Neural cell (in vitro differentiated cells): ENCODE measurements around the gene PNPLA1. TPM values are rescaled to one million over a fixed set of nuclear protein-coding genes. Genes with fewer than 3 reads are reported as not detected.

ENCODE experiments used
- H2AFZ ChIP-seq: fragments of 200-600, 300-800 bp; sonication (generic), shearing (Covaris generic); 2 replicates; pipeline ENCODE4 v1.6.0; 2014; ENCODE audit warnings: low read depth, mild to moderate bottlenecking, antibody characterized with exemption, low read length, moderate library complexity
- H3F3A ChIP-seq: fragments of 200-600 bp; shearing (Covaris generic); 2 replicates; pipeline ENCODE4 v1.6.1; 2016; ENCODE audit warnings: mild to moderate bottlenecking, moderate library complexity, mixed read lengths, antibody characterized with exemption, low read length; ENCODE audit not compliant: insufficient read depth, poor library complexity, severe bottlenecking
- H3K27ac ChIP-seq: fragments of 200-600, 300-800 bp; sonication (generic), shearing (Covaris generic); 2 replicates; pipeline ENCODE4 v1.5.1; 2014; ENCODE audit warnings: mild to moderate bottlenecking, low read length, moderate library complexity
- H3K27me3 ChIP-seq: fragments of 300-800, 200-600 bp; sonication (generic), shearing (Covaris generic); 2 replicates; pipeline ENCODE4 v1.6.0; 2014; ENCODE audit warnings: mild to moderate bottlenecking, low read depth, low read length, moderate library complexity; ENCODE audit not compliant: insufficient read depth
- H3K36me3 ChIP-seq: fragments of 300-800, 200-600 bp; sonication (generic), shearing (Covaris generic); 2 replicates; pipeline ENCODE4 v1.5.1; 2014; ENCODE audit warnings: mild to moderate bottlenecking, antibody characterized with exemption, low read length, moderate library complexity; ENCODE audit not compliant: insufficient read depth
- H3K4me2 ChIP-seq: fragments of 300-800, 200-600 bp; sonication (generic), shearing (Covaris generic); 2 replicates; pipeline ENCODE4 v1.6.0; 2014; ENCODE audit warnings: mild to moderate bottlenecking, low read length
- H3K4me3 ChIP-seq: fragments of 300-800, 200-600 bp; sonication (generic), shearing (Covaris generic); 2 replicates; pipeline ENCODE4 v1.5.1; 2014; ENCODE audit warnings: mild to moderate bottlenecking, low read length, moderate library complexity
- H3K79me2 ChIP-seq: fragments of 200-600 bp; shearing (Covaris generic); replicated peaks from 2 replicates; pipeline ENCODE4 v1.6.0; 2014; ENCODE audit warnings: mild to moderate bottlenecking, low read length, moderate library complexity; ENCODE audit not compliant: insufficient read depth
- H3K9ac ChIP-seq: fragments of 300-800, 200-600 bp; sonication (generic), shearing (Covaris generic); 2 replicates; pipeline ENCODE4 v1.6.1; 2016; ENCODE audit warnings: mild to moderate bottlenecking, low read length, mixed read lengths
- H3K9me2 ChIP-seq: fragments of 200-600 bp; shearing (Covaris generic); 2 replicates; pipeline ENCODE4 v1.6.1; 2016; ENCODE audit warnings: mild to moderate bottlenecking, low read length, mixed read lengths; ENCODE audit not compliant: insufficient read depth
- H3K9me3 ChIP-seq: fragments of 200-600, 300-800 bp; sonication (generic), shearing (Covaris generic); 2 replicates; pipeline ENCODE4 v1.6.1; 2016; ENCODE audit warnings: mild to moderate bottlenecking, mixed run types, low read length, moderate library complexity, mixed read lengths
- H4K20me1 ChIP-seq: fragments of 200-600 bp; shearing (Covaris generic); 2 replicates; pipeline ENCODE4 v1.6.1; 2016; ENCODE audit warnings: mild to moderate bottlenecking, mixed run types; ENCODE audit not compliant: insufficient read depth
- CTCF ChIP-seq: fragments of 450-650 bp; IDR thresholded peaks from 2 replicates; pipeline ENCODE4 v1.5.1; 2014; ENCODE audit warnings: antibody characterized with exemption, mild to moderate bottlenecking, moderate library complexity; ENCODE audit not compliant: poor library complexity, severe bottlenecking
- EP300 ChIP-seq: fragments of 450-650 bp; conservative IDR thresholded peaks from 2 replicates; pipeline ENCODE4 v1.6.1; 2014; ENCODE audit warnings: antibody characterized with exemption, mild to moderate bottlenecking, moderate library complexity; ENCODE audit not compliant: poor library complexity, severe bottlenecking
- EZH2 ChIP-seq: fragments of 200-600, 300-800 bp; shearing (Covaris generic), sonication (generic); IDR thresholded peaks from 2 replicates; pipeline ENCODE4 v1.6.1; 2014; ENCODE audit warnings: antibody characterized with exemption, low read length, borderline replicate concordance, mild to moderate bottlenecking; ENCODE audit not compliant: insufficient read depth, poor library complexity, severe bottlenecking
- MXI1 ChIP-seq: fragments of 450-650 bp; conservative IDR thresholded peaks from 2 replicates; pipeline ENCODE4 v1.6.1; 2014; ENCODE audit warnings: antibody characterized with exemption, mild to moderate bottlenecking; ENCODE audit not compliant: poor library complexity, severe bottlenecking
- POLR2AphosphoS5 ChIP-seq: IDR thresholded peaks from 2 replicates; pipeline ENCODE4 v1.6.1; 2012
- RAD21 ChIP-seq: fragments of 450-650 bp; conservative IDR thresholded peaks from 2 replicates; pipeline ENCODE4 v1.6.1; 2014; ENCODE audit warnings: antibody characterized with exemption, mild to moderate bottlenecking, moderate library complexity
- REST ChIP-seq: IDR thresholded peaks from 2 replicates; pipeline ENCODE4 v1.6.1; 2012; ENCODE audit warnings: borderline replicate concordance
- SMC3 ChIP-seq: fragments of 450-650 bp; conservative IDR thresholded peaks from 2 replicates; pipeline ENCODE4 v1.6.1; 2014; ENCODE audit warnings: antibody characterized with exemption, mild to moderate bottlenecking, moderate library complexity; ENCODE audit not compliant: poor library complexity
- TAF1 ChIP-seq: IDR thresholded peaks from 2 replicates; pipeline ENCODE4 v1.6.1; 2012; ENCODE audit warnings: low read depth
- polyA plus RNA-seq: library from polyadenylated mRNA; depleted of rRNA; stranded (reverse); fragments of >200 nt; gene quantifications from 2 replicates; pipeline ENCODE4 v1.2.3, GENCODE V29; 2014

PNPLA1 gene
- polyA plus RNA-seq, 1 donor from 2014 or later = not detected

- H3K9me2 ChIP-seq = no peaks in the 10 kb centered on the region
Measured at GRCh38 chr6:36221674-36222073, 48.2 kb upstream of the PNPLA1 start.

GRCh38 chr6:36222924-36223323 is 46.9 kb upstream of the PNPLA1 start:
- Histone ChIP-seq H3K9me2 (no peaks in the 10 kb centered on the region), H3K4me2 (no peak overlapping the region), H4K20me1 (no peaks in the 10 kb centered on the region), H2AFZ (no peak overlapping the region), H3K4me3 (no peak overlapping the region), H3F3A (no peaks in the 10 kb centered on the region), H3K27me3 (no peaks in the 10 kb centered on the region), H3K9me3 (no peaks in the 10 kb centered on the region), H3K9ac (no peak overlapping the region), H3K79me2 (no peaks in the 10 kb centered on the region), H3K36me3 (peaks cover 10% of the 10 kb centered on the region), H3K27ac (no peak overlapping the region)
- TF ChIP-seq EZH2 (no peak), MXI1 (no peak), REST (no peak), CTCF (no peak), EP300 (no peak), SMC3 (no peak), POLR2AphosphoS5 (no peak), TAF1 (no peak), RAD21 (no peak)

More at GRCh38 chr6:36221674-36222073, 48.2 kb upstream of the PNPLA1 start:
- Histone ChIP-seq H3K9ac (no peak overlapping the region), H3K36me3 (peaks cover 10% of the 10 kb centered on the region), H3K27me3 (no peaks in the 10 kb centered on the region), H3F3A (no peaks in the 10 kb centered on the region), H4K20me1 (no peaks in the 10 kb centered on the region), H3K4me2 (no peak overlapping the region), H3K4me3 (no peak overlapping the region), H3K79me2 (no peaks in the 10 kb centered on the region), H3K27ac (no peak overlapping the region), H2AFZ (no peak overlapping the region), H3K9me3 (no peaks in the 10 kb centered on the region)
- TF ChIP-seq SMC3 (no peak), MXI1 (no peak), EP300 (no peak), RAD21 (no peak)
